PC-3 (cell line): ENCODE data around the gene ADAMTS4. TPM values are rescaled to one million over a fixed set of nuclear protein-coding genes. Genes with fewer than 3 reads are reported as not detected.

Source experiments
- ATAC-seq: fragments of 200-7000 bp; cut with Tn5 transposase; 2 replicates; pipeline ENCODE4 v1.9.1; 2020; ENCODE audit warnings: mild to moderate bottlenecking, moderate library complexity
- BruUV-seq: library from RNA; stranded (reverse); fragments of 400-500 nt; replicated peaks from 2 replicates; lab custom pipeline; 2021; lab: Mats Ljungman, UMichigan
- CTCF ChIA-PET: fragments of 300-600 bp; sonication (Branson Sonifier 250); formaldehyde crosslinking; loops from one replicate; lab custom pipeline; 2022; ENCODE audit warnings: antibody characterized with exemption; lab: Charles Lee
- POLR2A ChIA-PET: fragments of 300-600 bp; sonication (Branson Sonifier 250); formaldehyde crosslinking; loops from one replicate; lab custom pipeline; 2022; ENCODE audit warnings: antibody characterized with exemption; ENCODE audit not compliant: unreplicated experiment; lab: Charles Lee
- DNase-seq: peaks from one replicate; pipeline ENCODE4 v3.0.0-alpha.2; 2015
- H2AFZ ChIP-seq: fragments of 300-600 bp; sonication (generic); 2 replicates; pipeline ENCODE4 v1.6.0; 2016; ENCODE audit warnings: antibody characterized with exemption, low read length
- H3F3A ChIP-seq: fragments of 300-600 bp; sonication (generic); one replicate; pipeline ENCODE4 v1.6.0; 2017; ENCODE audit warnings: antibody characterized with exemption, low read length, control low read depth, mild to moderate bottlenecking; ENCODE audit not compliant: unreplicated experiment
- H3K27ac ChIP-seq: fragments of 300-600 bp; sonication (generic); 2 replicates; pipeline ENCODE4 v1.5.1; 2016; ENCODE audit warnings: mild to moderate bottlenecking, low read length
- H3K27me3 ChIP-seq: fragments of 300-600 bp; sonication (generic); 2 replicates; pipeline ENCODE4 v1.6.1; 2016; ENCODE audit warnings: low read length, mixed read lengths
- H3K36me3 ChIP-seq: fragments of 300-600 bp; sonication (generic); 2 replicates; pipeline ENCODE4 v1.6.1; 2016; ENCODE audit warnings: low read depth, mixed run types, low read length, mixed read lengths
- H3K4me1 ChIP-seq: fragments of 300-600 bp; sonication (generic); 2 replicates; pipeline ENCODE4 v1.5.1; 2016; ENCODE audit warnings: low read length; ENCODE audit not compliant: insufficient read depth
- H3K4me2 ChIP-seq: fragments of 300-600 bp; sonication (generic); 2 replicates; pipeline ENCODE4 v1.6.0; 2016; ENCODE audit warnings: low read length
- H3K4me3 ChIP-seq: fragments of 300-600 bp; sonication (generic); 2 replicates; pipeline ENCODE4 v1.5.1; 2016; ENCODE audit warnings: mild to moderate bottlenecking, low read length, mixed read lengths
- H3K79me2 ChIP-seq: fragments of 300-600 bp; sonication (generic); 2 replicates; pipeline ENCODE4 v1.6.1; 2017; ENCODE audit warnings: low read length, mixed read lengths
- H3K9ac ChIP-seq: fragments of 300-600 bp; sonication (generic); 2 replicates; pipeline ENCODE4 v1.6.0; 2016; ENCODE audit warnings: mild to moderate bottlenecking, low read length
- H3K9me2 ChIP-seq: fragments of 300-600 bp; sonication (generic); replicated peaks from 2 replicates; pipeline ENCODE4 v1.6.1; 2016; ENCODE audit warnings: mixed run types, low read length, mixed read lengths
- H3K9me3 ChIP-seq: fragments of 300-600 bp; sonication (generic); 2 replicates; pipeline ENCODE4 v1.6.1; 2016; ENCODE audit warnings: low read length, mixed read lengths
- H4K20me1 ChIP-seq: fragments of 300-600 bp; sonication (generic); 2 replicates; pipeline ENCODE4 v1.6.1; 2016; ENCODE audit warnings: low read length, mixed read lengths
- CTCF ChIP-seq: fragments of 300-600 bp; sonication (generic); conservative IDR thresholded peaks from 2 replicates; pipeline ENCODE4 v1.5.1; 2017; ENCODE audit warnings: antibody characterized with exemption, low read depth, mild to moderate bottlenecking, low read length
- EZH2 ChIP-seq: fragments of 300-600 bp; sonication (generic); IDR thresholded peaks from one replicate; pipeline ENCODE4 v1.6.1; 2017; ENCODE audit warnings: antibody characterized with exemption, mild to moderate bottlenecking, low read length; ENCODE audit not compliant: unreplicated experiment
- EZH2phosphoT487 ChIP-seq: fragments of 300-600 bp; sonication (generic); IDR thresholded peaks from 2 replicates; pipeline ENCODE4 v1.6.1; 2018; ENCODE audit warnings: mild to moderate bottlenecking, antibody characterized with exemption, low read length, borderline replicate concordance
- intact Hi-C: fragments of 100-400 bp; cut with micrococcal nuclease; formaldehyde crosslinking; loops from 2 replicates; pipeline ENCODE4 v1.9.0; 2023
- total RNA-seq: library from RNA; depleted of rRNA; stranded (reverse); fragments of >200 nt; gene quantifications from 2 replicates; pipeline ENCODE4 v1.2.3, GENCODE V29; 2014

The ADAMTS4 gene
- total RNA-seq, 1 experiment from 2014 or later, result not detected

GRCh38 chr1:161199506-161200139 lies 769 bp upstream of the ADAMTS4 start:
- intact Hi-C loops, result no loop called here
- H3K27ac ChIP-seq, result no peak overlapping the region

GRCh38 chr1:161198194-161198896 lies 509 bp downstream of the ADAMTS4 start:
- Histone ChIP-seq H3K27me3 (no peaks in the 10 kb centered on the region), H3K79me2 (peaks cover 11% of the 10 kb centered on the region), H3K9ac (no peak overlapping the region), H3F3A (no peaks in the 10 kb centered on the region), H3K4me2 (no peak overlapping the region), H2AFZ (peak overlapping the region; percentile 15; the same call in 1 of the 2 replicates), H4K20me1 (no peaks in the 10 kb centered on the region), H3K36me3 (no peaks in the 10 kb centered on the region), H3K4me3 (no peak overlapping the region), H3K4me1 (peaks cover 24% of the 10 kb centered on the region), H3K9me2 (no peaks in the 10 kb centered on the region), H3K27ac (no peak overlapping the region), H3K9me3 (no peaks in the 10 kb centered on the region)
- intact Hi-C loops, result no loop called here
- TF ChIP-seq EZH2phosphoT487 (no peak), CTCF (no peak), EZH2 (no peak)
- ChIA-PET POLR2A (no interaction called here), CTCF (interaction anchor here (0.6 kb wide), 1 partner anchor 176 kb away, joined by 4 read pairs; no protein-coding TSS in a partner anchor)
- no TSS peak for BruUV-seq
- ATAC-seq, result no peak
- DNase-seq, result peak; percentile 44

More at GRCh38 chr1:161199506-161200139, 769 bp upstream of the ADAMTS4 start:
- Histone ChIP-seq H3K4me3 (no peak overlapping the region), H3K4me2 (no peak overlapping the region), H3K79me2 (peaks cover 23% of the 10 kb centered on the region), H3K36me3 (peaks cover 8% of the 10 kb centered on the region; the same call in 1 of the 2 replicates), H3K9me2 (no peaks in the 10 kb centered on the region), H2AFZ (no peak overlapping the region), H3K27me3 (no peaks in the 10 kb centered on the region), H3K4me1 (peaks cover 26% of the 10 kb centered on the region), H3K9me3 (no peaks in the 10 kb centered on the region), H4K20me1 (no peaks in the 10 kb centered on the region), H3F3A (no peaks in the 10 kb centered on the region), H3K9ac (no peak overlapping the region)
- no peak for DNase-seq
- ATAC-seq, result no peak
- no TSS peak for BruUV-seq
- ChIA-PET CTCF (no interaction called here), POLR2A (interaction anchor here (0.7 kb wide), 1 partner anchor 10 kb away, joined by 4 read pairs; no protein-coding TSS in a partner anchor)
- TF ChIP-seq EZH2phosphoT487 (no peak), EZH2 (no peak), CTCF (no peak)
